Calu3 (cell line): ENCODE data around the gene NMNAT2. TPM values are rescaled to one million over a fixed set of nuclear protein-coding genes. Genes with fewer than 3 reads are reported as not detected.
A peak's percentile ranks its signal among the peaks of the same experiment; 100 is the strongest.

Source experiments
- BruUV-seq: library from RNA; stranded (reverse); fragments of 400-500 nt; replicated peaks from 2 replicates; lab custom pipeline; 2021; lab: Mats Ljungman, UMichigan
- CTCF ChIA-PET: fragments of 300-600 bp; sonication (Branson Sonifier 250); formaldehyde crosslinking; loops from one replicate; lab custom pipeline; 2022; ENCODE audit warnings: antibody characterized with exemption; lab: Charles Lee
- DNase-seq: peaks from one replicate; pipeline ENCODE4 v3.0.0; 2022
- H3K27ac Mint-ChIP-seq: one replicate; pipeline ENCODE4 v1.8.0; 2022; ENCODE audit warnings: mixed read lengths; ENCODE audit not compliant: unreplicated experiment
- H3K27me3 Mint-ChIP-seq: one replicate; pipeline ENCODE4 v1.8.0; 2022; ENCODE audit warnings: mixed read lengths; ENCODE audit not compliant: unreplicated experiment
- H3K36me3 Mint-ChIP-seq: one replicate; pipeline ENCODE4 v1.8.0; 2022; ENCODE audit warnings: mild to moderate bottlenecking, moderate library complexity, mixed read lengths; ENCODE audit not compliant: insufficient read depth, unreplicated experiment
- H3K4me1 Mint-ChIP-seq: one replicate; pipeline ENCODE4 v1.8.0; 2022; ENCODE audit warnings: mild to moderate bottlenecking, low read depth, mixed read lengths; ENCODE audit not compliant: unreplicated experiment
- H3K4me3 Mint-ChIP-seq: one replicate; pipeline ENCODE4 v1.8.0; 2022; ENCODE audit warnings: mild to moderate bottlenecking, low read depth, moderate library complexity, mixed read lengths; ENCODE audit not compliant: unreplicated experiment
- H3K9me3 Mint-ChIP-seq: one replicate; pipeline ENCODE4 v1.8.0; 2022; ENCODE audit warnings: low read depth, mixed read lengths; ENCODE audit not compliant: unreplicated experiment
- intact Hi-C: fragments of 100-400 bp; cut with micrococcal nuclease; formaldehyde crosslinking; loops from one replicate; pipeline ENCODE4 v1.10.0; 2022; ENCODE audit not compliant: unreplicated experiment
- total RNA-seq: library from RNA; stranded (reverse); gene quantifications from 2 replicates; pipeline ENCODE4 v1.2.3, GENCODE V29; 2022
- TF ChIP-seq, protein P1 (sequence below): fragments of 200-600 bp; IDR thresholded peaks from one replicate; pipeline ENCODE4 v1.8.0; 2022; ENCODE audit warnings: antibody characterized with exemption; ENCODE audit not compliant: unreplicated experiment

The NMNAT2 gene
- total RNA-seq, 1 experiment from 2014 or later, result 0.26 TPM

DNA sequence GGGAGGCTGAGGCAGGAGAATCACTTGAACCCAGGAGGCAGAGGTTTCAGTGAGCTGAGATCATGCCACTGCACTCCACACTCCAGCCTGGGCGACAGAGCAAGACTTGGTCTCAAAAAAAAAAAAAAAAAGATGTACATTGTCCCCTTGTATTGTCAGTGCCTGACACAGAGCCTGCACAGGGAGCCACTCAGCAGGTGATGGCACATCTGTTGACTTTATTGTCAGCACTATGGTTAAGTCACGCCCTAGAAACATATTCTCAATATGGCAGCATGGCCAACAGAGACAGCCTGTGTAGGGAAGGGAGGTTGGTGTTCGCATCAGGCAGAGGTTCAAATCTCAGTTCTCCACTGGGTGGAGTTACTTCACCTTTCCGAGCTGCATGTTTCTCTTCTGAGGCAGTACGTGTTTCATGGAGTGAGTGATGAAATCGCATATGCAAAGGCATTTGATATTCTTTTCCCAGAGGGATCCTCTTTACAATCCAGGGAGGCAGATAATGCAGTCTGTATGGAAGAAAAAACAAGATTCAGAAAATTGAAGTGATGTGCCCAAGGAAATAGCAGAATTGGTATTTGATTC is 211.6 kb downstream of the NMNAT2 start:
- no peak overlapping the region for H3K4me3 Mint-ChIP-seq
- H3K9me3 Mint-ChIP-seq, result no peaks in the 10 kb centered on the region
- peaks cover 47% of the 10 kb centered on the region for H3K4me1 Mint-ChIP-seq
- peaks cover 92% of the 10 kb centered on the region for H3K36me3 Mint-ChIP-seq
- CTCF ChIA-PET, result no interaction called here
- intact Hi-C loops, result no loop called here
- H3K27me3 Mint-ChIP-seq, result no peaks in the 10 kb centered on the region
- DNase-seq, result no peak
- H3K27ac Mint-ChIP-seq, result peak overlapping the region; percentile 44
- TF ChIP-seq, protein P1, sequence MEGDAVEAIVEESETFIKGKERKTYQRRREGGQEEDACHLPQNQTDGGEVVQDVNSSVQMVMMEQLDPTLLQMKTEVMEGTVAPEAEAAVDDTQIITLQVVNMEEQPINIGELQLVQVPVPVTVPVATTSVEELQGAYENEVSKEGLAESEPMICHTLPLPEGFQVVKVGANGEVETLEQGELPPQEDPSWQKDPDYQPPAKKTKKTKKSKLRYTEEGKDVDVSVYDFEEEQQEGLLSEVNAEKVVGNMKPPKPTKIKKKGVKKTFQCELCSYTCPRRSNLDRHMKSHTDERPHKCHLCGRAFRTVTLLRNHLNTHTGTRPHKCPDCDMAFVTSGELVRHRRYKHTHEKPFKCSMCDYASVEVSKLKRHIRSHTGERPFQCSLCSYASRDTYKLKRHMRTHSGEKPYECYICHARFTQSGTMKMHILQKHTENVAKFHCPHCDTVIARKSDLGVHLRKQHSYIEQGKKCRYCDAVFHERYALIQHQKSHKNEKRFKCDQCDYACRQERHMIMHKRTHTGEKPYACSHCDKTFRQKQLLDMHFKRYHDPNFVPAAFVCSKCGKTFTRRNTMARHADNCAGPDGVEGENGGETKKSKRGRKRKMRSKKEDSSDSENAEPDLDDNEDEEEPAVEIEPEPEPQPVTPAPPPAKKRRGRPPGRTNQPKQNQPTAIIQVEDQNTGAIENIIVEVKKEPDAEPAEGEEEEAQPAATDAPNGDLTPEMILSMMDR, result no peak
- BruUV-seq, result no TSS peak

DNA sequence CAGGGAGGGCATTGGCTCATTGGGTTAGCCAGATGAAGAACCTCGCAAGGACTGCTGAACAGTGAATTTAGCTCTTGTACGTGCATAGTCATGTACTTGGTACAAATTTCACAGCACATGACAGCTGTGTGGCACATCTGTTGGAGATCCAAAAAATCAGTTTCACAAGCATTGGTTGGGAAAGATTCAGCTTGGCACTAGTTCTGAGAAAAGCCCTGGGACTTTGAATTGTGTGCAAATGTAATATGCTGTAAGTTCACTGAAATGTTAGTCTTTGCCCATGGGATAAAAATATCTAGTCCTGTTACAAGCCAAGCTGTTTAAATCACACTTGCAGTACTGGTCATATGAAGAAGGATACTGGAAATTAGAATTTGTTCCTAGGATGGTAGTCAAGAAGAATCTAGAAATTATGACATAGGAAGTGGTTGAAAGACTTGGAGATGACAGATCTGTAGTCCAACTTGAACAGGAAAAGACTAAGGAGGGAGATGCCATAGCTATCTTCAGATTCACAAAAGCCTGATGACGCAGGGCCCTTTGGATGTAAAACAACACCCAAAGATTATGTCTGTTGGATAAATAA is 212.9 kb downstream of the NMNAT2 start:
- no peak for DNase-seq
- peaks cover 92% of the 10 kb centered on the region for H3K36me3 Mint-ChIP-seq
- CTCF ChIA-PET, result no interaction called here

DNA sequence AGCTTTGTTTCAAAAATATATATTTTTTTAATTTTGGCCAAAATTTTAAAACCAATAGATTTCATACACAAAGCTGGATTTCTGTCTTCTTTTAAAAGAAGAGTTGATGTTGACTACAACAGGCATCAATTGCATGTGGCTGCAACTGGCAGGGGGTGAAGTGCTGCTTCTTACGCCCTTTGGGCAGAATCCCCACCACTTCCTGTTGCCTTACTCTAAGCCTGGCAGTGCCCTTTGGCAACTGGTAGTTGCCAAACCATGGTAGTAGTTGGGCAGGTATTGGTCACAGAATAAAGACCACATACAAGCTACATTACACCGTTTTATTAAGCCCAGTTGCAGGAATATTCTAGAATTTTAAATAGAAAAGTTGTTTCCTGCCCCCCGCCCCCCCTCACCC is 215.1 kb downstream of the NMNAT2 start:
- DNase-seq, result no peak
- Mint-ChIP-seq H3K36me3 (peaks cover 92% of the 10 kb centered on the region), H3K4me1 (peaks cover 58% of the 10 kb centered on the region), H3K27ac (peak overlapping the region; percentile 82), H3K27me3 (no peaks in the 10 kb centered on the region), H3K9me3 (no peaks in the 10 kb centered on the region), H3K4me3 (no peak overlapping the region)
- CTCF ChIA-PET, result interaction anchor here (0.6 to 0.7 kb wide), 2 partner anchors 485 to 924 kb away, joined by 7 to 9 read pairs; no protein-coding TSS in a partner anchor
- intact Hi-C loops, result no loop called here
- no TSS peak for BruUV-seq
- TF ChIP-seq, protein P1, result no peak

More for the DNA sequence above, 212.9 kb downstream of the NMNAT2 start:
- Mint-ChIP-seq H3K27me3 (no peaks in the 10 kb centered on the region), H3K4me3 (no peak overlapping the region), H3K4me1 (peaks cover 60% of the 10 kb centered on the region), H3K9me3 (no peaks in the 10 kb centered on the region), H3K27ac (peak overlapping the region; percentile 28)
- intact Hi-C loops, result no loop called here
- TF ChIP-seq, protein P1, result no peak
- BruUV-seq, result no TSS peak

DNA sequence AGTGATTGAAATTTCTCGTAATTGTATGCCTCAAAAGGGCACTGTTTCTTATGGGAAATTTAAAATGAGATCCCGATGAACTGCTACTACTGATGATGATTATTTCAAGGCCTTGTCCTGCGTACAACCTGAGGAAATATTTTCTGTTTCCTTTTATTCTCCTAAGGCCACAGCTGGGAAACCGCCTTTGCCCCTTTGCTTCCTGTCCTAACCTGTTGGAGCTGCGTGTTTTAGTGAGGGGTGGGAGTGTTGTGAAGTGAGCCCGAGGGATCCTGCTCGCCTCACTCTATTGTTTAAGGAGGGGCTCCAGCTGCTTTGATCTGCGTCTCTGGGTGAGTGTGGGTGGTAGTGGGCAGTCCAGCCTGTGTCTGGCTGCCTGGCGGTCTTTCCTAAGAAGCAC is 217.7 kb downstream of the NMNAT2 start:
- H3K4me3 Mint-ChIP-seq, result no peak overlapping the region
- peak overlapping the region; percentile 50 for H3K27ac Mint-ChIP-seq
- CTCF ChIA-PET, result no interaction called here
- peaks cover 86% of the 10 kb centered on the region for H3K36me3 Mint-ChIP-seq
- H3K9me3 Mint-ChIP-seq, result no peaks in the 10 kb centered on the region
- no peak for DNase-seq
- no peaks in the 10 kb centered on the region for H3K27me3 Mint-ChIP-seq
- intact Hi-C loops, result no loop called here
- no TSS peak for BruUV-seq
- H3K4me1 Mint-ChIP-seq, result peaks cover 58% of the 10 kb centered on the region
- TF ChIP-seq, protein P1, result no peak
